ENCODE results near the gene DVL2. TPM values are rescaled to one million over a fixed set of nuclear protein-coding genes. Genes with fewer than 3 reads are reported as not detected.

The DVL2 gene
- 22.2 and 42.7 TPM in 2 replicates for total RNA-seq (2014; rRNA removed; shearing (Covaris generic))

DNA sequence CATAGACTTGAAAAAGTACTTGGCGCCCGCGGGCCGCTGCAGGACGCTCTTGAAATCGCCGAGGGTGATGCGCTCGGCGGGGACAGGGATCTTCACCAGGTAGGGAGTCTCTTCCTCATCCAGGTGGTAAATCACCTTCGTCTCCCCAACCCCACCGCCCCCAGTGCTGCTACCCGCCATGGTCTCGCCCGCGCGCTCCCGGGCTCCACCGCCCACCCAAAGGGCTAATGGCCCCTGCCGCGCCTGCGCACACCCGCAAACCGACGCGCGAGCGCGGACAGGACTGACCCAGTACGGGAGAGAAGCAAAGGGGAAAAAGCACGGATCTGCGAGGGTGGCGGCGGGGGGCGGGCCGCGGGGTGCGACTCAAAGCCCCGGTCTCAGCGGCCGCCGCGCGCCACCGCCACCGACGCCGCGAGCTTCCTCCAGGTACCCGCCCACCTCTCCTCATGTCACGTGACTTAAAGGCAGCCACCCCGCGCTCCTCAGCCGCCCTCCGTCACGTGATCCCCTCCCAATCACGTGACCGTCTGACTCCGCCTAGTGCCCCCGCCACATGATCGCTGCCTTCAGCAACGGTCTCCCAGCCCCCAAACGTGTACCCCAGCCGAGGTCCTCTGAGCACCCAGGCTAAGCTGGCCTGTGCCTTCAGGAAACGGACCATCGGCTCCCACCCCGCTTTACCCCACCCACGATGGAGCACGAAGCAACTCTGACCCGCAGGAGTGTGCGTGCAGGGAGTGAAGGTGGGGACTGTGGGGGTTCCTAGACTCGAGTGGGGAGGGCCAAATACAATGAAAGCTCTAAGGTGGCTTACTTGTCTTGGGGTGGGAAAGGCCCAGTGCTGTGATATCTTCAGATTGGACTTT is at the start of gene DVL2:
TSS of gene DVL2 (minus strand) at position 435 of the 869 bp plus-strand sequence. CDS start at position 180, 255 bp downstream.
- peak; percentile 98 for DNase-seq (ENCODE audit: low read depth)

DNA sequence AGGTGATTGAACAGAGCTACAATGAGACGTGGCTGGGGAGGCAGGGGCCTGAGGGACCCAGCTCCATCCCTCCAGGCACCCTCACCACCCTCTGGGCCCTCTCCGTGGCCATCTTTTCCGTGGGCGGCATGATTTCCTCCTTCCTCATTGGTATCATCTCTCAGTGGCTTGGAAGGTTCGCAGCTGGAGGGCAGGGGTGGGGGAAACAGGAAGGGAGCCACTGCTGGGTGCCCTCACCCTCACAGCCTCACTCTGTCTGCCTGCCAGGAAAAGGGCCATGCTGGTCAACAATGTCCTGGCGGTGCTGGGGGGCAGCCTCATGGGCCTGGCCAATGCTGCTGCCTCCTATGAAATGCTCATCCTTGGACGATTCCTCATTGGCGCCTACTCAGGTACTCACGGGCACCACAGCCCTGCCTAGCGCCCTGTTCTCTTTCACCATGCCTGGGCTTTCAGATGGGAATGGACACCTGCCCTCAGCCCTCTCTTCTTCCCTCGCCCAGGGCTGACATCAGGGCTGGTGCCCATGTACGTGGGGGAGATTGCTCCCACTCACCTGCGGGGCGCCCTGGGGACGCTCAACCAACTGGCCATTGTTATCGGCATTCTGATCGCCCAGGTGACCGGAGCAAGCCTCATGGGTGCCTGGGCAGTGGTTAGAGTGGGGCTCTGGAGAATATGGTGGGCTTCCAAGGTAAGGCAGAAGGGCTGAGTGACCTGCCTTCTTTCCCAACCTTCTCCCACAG is 49.3 kb upstream of the DVL2 start:
- DNase-seq (ENCODE audit: low read depth), result no peak

DNA sequence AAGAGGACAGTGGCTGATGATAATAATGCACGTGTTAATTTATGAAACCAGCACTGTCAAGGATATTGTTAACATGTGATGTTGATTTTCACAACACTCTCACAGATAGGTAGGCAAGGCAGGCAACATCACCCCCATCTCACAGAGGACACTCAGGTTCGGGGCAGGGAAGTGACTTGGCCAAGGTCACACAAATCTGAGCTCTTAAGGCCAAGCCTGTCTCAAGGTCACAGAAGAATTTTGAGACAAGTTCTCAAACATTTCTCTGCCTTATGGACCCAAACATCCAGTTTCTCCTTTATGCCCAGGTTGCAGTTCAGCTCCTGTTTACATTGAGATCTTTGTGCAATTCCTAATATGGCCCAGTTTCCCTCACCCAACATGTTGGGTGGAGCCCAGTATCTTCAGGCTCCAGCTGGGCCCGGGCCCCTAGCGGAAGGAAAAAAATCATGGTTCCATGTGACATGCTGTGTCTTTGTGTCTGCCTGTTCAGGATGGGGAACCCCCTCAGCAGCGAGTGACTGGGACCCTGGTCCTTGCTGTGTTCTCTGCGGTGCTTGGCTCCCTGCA is 48.5 kb upstream of the DVL2 start:
- no peak for DNase-seq (ENCODE audit: low read depth)

DNA sequence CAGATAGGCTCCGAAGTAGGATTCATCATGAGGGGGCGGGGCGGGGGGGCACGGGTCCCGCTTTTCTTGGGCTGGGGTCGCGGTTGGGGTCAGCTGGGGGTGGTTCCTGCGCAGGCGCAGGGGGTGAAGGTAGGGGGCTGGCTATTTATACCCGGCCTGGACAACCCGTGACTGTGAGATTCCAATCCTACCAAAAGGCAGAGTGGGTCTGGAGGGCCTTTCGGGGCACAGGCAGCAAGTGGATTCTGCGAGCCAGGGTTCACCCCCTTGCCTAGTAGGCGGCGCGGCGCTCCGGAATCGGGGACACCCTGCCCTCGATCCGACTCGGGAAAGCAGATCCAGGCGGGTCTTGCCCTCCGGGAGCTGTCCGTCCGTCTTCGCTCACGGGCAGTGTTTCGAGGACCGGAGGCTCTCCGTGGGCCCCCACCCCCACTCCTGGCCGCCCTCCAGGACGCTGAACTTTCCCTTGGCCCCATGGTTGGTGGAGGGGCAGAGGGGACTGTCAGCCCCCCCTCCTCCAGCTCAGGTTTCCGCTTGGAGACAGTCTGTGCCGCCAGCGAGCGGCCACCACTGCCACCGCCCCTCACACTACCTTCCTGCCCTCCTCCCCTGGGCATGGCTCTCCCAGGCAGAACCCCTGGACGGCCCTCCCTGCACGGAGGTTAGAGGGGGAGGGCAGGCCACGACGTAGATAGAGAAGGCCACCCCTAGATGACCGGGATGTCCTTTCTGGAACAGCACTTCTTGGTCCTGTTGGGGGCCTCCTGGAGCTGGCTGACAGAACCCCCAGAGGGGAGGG is 47.8 kb upstream of the DVL2 start:
- no peak for DNase-seq (ENCODE audit: low read depth)

DNA sequence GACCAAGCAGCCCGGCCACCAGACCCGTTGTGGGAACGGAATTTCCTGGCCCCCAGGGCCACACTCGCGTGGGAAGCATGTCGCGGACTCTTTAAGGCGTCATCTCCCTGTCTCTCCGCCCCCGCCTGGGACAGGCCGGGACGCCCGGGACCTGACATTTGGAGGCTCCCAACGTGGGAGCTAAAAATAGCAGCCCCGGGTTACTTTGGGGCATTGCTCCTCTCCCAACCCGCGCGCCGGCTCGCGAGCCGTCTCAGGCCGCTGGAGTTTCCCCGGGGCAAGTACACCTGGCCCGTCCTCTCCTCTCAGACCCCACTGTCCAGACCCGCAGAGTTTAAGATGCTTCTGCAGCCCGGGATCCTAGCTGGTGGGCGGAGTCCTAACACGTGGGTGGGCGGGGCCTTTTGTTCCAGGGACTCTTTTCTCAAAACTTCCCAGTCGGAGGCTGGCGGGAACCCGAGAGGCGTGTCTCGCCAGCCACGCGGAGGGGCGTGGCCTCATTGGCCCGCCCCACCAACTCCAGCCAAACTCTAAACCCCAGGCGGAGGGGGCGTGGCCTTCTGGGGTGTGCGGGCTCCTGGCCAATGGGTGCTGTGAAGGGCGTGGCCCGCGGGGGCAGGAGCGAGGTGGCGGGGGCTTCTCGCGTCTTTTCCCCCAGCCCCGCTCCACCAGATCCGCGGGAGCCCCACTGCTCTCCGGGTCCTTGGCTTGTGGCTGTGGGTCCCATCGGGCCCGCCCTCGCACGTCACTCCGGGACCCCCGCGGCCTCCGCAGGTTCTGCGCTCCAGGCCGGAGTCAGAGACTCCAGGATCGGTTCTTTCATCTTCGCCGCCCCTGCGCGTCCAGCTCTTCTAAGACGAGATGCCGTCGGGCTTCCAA is 47.0 kb upstream of the DVL2 start, which contains the start of gene SLC2A4:
TSS of gene SLC2A4 (plus strand) at position 645 of the 879 bp plus-strand sequence. CDS start at position 862, 217 bp downstream.
- peak; percentile 98 for DNase-seq (ENCODE audit: low read depth)

DNA sequence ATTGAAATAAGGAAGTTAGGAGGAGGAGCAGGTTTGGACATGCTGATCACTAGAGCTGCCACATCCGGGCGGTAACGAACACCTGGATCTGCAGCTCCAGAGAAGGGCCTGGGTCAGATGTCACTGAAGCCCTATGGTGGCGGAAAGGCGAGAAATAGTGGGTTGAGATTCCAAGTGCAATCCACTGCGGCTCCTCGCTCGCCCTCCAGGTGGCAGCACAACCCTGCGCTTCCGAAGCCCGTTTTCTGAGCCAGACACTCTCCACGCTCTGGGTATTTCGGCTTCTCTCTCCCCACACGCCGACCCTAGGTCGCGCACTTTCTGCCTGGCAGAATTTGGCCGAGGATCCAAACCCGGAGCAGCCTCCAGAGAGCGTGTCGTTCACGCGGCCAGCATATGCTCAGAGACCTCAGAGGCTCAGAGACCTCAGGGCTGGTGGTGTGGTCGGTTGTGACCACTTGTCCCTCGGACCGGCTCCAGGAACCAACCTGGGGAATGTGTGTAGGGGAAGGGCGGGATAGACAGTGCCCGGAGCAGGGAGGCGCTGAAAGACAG is 46.3 kb upstream of the DVL2 start:
- DNase-seq (ENCODE audit: low read depth), result peak; percentile 89

DNA sequence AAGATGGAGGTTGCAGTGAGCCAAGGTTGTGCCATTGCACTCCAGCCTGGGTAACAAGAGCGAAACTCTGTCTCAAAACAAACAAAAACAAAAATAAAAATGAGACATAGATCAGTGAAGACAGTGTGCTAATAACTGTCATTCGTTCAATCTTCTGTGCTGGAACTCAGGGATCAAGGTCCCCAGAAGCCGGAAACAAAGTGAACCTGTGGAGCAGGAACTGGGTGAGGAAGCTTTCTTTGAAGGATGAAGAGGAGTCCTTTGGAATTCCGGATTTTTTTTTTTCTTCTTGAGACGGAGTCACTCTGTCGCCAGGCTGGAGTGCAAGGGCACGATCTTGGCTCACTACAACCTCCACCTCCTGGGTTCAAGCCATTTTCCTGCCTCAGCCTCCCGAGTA is 45.1 kb upstream of the DVL2 start:
- no peak for DNase-seq (ENCODE audit: low read depth)

DNA sequence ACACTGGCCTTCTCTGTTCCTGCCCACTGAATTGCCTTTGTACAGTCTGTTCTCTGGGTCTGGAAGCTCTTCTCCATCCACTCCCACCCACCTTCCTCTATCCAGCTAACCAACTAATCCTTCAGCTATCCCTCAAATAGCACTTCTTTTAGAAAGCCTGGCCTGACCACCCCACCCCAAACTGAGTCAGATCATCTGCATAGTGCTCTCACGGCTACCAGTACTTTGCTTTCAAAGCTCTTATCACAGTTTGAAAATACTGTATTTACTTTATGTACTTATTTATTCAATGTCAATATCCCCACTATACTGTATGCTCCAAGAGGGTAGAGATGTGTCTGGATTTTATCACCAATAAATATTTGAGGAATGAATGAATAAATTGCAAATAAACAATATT is 32.5 kb upstream of the DVL2 start:
- no peak for DNase-seq (ENCODE audit: low read depth)

DNA sequence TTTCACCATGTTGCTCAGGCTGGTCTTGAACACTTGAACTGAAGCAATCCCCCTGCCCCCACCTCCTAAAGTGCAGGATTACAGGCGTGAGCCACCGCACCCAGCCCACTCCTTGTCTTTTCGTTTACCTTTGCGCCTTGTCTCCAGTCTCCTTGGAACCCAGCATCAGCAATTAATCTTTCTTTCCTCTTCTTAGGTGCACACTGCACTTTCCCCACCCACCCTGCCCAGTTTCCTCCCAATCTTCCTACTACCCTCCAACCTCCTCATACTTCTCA is 29.4 kb upstream of the DVL2 start:
- no peak for DNase-seq (ENCODE audit: low read depth)

DNA sequence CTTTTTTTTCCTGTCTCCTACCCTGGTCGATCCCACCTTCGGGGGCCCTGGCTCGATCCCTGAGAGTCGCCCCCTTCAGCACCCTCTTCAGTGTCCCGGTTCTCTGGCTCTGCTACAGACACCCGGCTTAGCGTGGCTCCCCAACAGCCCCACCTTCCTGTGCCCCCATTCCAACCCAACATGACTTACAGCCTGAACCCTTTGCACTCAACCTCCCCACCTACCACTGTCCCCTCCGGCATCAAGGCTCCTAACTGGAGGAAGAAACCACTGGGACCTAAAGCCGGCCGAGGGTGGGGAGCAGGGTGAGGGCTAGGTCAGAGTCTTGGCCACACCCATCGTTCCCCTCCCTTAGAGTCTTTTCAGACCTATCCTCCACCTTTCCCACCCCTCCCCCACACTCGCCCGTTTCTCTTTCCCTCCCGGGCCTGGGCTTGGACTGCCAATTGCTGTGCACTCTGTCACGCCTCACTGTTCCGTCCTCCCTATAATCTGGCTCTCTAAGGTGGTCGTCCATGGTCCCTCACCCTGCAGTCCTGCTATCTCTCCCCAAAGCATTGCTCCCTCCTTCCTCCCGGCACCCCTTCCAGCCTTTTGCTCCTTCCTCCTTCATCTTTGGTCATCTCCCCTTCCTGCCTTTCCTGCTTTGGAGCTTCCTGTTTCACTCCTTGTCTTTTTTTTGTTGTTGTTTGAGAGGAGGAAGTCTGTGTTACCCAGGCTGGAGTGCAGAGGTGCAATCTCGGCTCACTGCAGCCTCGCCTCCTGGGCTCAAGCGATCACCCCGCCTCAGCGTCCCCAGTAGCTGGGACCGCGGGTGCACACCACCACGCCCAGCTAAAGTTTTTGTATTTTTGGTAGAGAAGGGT is 28.9 kb upstream of the DVL2 start:
- DNase-seq (ENCODE audit: low read depth), result peak; percentile 35

DNA sequence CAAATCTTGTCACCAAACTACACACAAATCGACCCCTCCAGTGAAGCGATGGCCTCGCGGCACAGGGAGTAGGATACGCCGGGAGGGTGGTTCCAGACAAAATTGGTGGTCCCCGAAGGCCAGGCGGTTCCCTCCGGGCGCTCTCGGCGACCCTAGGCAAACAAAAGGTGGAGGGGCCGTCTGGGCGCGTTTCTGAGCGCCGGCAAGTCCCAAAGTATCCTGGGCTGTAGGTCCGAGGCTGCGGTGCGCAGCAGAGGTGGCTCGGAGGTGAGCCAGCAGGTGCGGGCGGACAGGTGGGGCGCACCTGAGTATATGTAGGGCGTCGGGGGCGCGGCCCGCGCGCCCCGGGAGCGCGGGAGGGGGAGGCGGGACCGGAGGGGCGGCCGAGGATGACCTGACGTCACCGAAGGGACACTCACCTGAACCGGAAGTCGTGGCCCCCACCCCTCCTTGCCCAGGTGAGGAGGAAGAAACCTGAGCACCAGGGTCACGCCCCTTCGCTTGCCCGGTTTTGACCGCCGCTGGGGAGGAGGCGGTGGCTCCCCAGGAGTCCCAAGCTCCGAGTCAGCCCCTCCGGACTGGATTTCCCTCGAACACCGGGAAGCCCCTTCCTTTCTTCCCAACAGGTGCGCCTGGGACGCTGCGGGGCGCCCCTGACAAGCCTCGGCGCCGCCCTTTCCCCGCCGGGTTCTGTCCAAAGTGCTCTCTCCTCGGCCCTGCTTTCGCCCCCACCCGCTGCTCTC is 28.0 kb upstream of the DVL2 start, which contains the start of gene CLDN7:
TSS of gene CLDN7 (minus strand) at position 287 of the 743 bp plus-strand sequence. CDS start 435 bp downstream, outside the sequence.
- DNase-seq (ENCODE audit: low read depth), result no peak

DNA sequence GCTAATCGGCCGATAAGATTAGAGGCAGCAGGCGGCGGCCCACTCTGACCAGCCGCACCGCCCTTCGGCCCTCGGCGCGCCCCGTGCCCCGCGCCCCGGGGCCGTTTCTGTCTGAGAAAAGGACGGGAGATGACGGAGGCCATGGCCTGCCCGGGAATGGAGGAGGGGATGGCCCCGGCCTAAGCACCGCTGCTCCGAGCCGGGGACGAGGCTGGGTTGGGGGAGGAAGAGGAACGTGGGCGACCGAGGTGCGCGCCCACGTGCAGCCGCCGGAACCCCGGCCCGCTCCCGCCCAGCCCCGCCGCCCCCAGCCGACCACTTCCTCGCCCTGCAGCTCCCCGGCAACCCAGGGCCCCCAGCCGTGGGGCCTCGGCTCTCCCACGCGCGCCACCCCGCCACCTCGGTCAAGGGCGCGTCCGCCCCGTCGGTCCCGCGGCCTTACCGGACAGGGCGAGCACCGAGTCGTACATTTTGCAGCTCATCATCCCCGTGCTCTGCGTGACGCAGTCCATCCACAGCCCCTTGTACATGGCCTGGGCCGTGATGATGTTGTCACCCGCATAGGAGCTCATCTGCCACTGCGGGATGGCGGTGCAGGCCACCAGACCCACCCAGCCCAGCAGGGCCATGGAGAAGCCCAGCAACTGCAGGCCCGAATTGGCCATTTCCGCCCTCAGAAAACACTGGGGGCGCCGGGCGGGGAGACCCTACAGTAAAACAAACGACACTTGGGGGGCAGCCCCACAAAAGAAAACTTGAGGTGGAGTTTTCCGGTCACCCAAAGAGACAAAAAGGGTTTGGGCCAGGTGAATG is 27.3 kb upstream of the DVL2 start:
- no peak for DNase-seq (ENCODE audit: low read depth)

DNA sequence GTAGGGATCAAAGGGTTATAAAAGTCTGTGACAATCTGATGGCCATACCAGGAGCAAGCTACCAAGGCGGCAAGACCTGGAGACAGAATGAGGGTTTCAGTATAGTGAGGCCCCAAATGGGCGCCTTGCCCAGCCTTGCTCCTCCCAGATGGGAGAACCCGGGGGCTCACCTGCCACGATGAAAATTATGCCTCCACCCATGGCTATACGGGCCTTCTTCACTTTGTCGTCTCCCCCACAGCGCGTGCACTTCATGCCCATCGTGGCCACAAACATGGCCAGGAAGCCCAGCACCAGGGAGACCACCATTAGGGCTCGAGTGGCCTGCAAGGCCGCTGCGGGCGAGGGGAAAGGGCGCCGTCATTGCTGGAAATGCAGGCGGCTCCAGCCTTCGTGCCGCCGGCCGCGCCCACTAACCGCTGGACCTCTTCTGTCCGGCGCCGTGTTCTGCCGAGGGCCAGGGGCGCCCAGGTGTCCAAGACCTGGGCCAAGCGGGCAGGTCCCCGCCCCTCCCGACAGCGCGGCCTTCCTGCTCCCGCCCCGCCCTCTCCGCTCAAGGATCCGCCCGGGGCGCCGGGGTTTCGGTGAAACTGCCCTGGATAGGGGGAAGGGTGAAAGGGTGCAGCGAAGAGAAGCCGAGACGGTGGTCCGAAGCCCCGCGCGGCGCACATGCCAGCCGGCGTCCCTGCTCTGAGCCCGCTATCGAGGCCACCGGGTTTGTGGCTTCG is 26.5 kb upstream of the DVL2 start:
- DNase-seq (ENCODE audit: low read depth), result peak; percentile 42

DNA sequence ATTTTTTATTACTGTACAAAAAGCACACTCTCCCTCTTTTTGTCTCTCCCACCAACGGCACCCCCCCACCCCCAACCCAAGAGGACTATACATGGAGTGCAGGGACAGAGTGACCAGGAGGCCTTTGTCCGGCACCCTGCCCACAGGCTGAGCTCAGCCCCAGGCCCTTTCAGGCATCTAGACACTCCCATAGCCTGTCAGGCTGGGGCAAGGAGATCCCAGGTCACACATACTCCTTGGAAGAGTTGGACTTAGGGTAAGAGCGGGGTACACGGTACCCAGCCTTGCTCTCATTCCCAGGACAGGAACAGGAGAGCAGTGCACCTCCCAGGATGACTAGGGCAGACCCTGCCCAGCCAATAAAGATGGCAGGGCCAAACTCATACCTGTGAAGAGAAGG is 25.8 kb upstream of the DVL2 start:
- DNase-seq (ENCODE audit: low read depth), result no peak

DNA sequence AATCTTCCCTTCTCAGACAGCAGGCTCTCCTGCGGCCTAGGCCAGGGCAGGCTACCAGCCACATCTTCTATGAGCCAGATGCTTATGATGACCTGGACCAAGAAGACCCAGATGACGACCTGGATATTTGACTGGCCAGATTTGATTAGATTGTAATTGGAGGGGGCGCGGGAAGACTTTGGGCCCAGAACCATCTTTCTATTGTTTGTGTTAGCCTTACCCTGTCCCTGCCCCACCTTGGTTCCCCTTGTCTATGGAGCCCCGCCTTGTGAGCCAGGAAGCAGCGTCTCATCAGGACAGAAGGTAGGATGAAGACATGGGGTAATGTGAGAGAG is 25.2 kb upstream of the DVL2 start:
- no peak for DNase-seq (ENCODE audit: low read depth)

DNA sequence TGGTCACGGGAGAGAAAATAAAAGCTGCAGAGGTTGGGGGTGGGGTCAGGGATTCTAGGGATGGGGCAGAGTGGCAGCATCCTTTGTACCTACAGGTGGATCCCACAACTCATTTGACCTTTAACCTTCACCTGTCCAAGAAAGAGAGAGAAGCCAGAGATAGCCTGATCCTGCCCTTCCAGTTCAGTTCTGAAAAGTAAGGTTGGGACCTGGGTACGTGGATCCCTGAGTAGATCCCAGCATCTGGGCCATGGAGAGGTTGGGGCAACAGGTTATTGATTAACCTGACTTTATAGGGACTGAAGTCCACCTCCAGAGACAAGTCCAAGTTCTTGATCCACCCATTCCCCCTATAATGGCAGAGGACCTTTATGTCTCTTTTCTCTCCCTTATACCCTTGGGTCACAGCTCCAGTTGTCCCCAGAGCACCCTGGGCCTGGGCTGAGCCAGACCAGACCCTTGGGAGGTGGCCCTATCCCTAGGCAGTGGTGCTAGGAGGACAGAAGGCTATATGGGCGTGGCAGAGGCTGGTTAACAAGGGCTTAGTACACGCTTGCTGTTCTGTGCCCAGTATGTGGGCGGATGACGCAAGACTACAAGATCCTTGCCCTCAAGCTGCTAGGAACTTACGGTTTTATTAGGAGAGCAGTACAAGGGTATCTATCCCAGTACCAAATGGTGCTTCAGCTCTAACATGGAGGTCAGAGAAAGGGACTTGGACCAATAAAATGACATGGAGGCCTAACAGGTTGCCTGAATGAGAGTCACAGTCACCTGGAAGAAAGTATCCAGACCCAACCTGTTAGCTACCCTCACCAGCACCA is 24.6 kb upstream of the DVL2 start:
- peak; percentile 48 for DNase-seq (ENCODE audit: low read depth)
